Measurements from ENCODE around the gene RNF217.

DNA sequence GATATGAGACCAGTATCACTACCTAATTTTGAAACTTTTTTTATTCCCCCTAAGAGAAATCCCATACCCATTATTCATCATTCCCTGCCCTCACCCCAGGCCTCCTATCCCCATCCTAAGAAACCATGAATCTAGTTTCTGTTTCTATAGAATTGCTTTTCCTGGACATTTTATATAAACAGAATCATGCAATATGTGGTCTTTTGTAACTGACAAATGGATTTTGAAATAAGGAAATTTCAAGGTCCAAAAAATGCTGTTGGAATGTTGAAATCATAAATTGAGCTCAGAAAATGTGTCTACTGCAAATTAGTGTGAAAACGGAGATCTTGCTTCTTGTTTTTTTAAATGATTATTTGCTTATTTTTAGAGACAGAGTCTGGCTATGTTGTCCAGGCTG lies 25.1 kb downstream of the RNF217 start:
- TF ChIP-seq POLR2A (IDR thresholded peaks at IDR 0.05), result no peak
- TF ChIP-seq, protein P1, sequence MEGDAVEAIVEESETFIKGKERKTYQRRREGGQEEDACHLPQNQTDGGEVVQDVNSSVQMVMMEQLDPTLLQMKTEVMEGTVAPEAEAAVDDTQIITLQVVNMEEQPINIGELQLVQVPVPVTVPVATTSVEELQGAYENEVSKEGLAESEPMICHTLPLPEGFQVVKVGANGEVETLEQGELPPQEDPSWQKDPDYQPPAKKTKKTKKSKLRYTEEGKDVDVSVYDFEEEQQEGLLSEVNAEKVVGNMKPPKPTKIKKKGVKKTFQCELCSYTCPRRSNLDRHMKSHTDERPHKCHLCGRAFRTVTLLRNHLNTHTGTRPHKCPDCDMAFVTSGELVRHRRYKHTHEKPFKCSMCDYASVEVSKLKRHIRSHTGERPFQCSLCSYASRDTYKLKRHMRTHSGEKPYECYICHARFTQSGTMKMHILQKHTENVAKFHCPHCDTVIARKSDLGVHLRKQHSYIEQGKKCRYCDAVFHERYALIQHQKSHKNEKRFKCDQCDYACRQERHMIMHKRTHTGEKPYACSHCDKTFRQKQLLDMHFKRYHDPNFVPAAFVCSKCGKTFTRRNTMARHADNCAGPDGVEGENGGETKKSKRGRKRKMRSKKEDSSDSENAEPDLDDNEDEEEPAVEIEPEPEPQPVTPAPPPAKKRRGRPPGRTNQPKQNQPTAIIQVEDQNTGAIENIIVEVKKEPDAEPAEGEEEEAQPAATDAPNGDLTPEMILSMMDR (IDR thresholded peaks at IDR 0.05 in 4 of 5, conservative IDR thresholded peaks at IDR 0.05 in 1 of 5), result no peak
